Neutrophil (primary cell): Measurements from ENCODE around the gene SLC5A4.

Experiments
- H3K27ac ChIP-seq: fragments of 200-600 bp; sonication (generic); 2 replicates; pipeline ENCODE4 v1.5.1; 2016; ENCODE audit warnings: mild to moderate bottlenecking, moderate library complexity
- H3K27me3 ChIP-seq: fragments of 200-600 bp; sonication (generic); 2 replicates; pipeline ENCODE4 v1.6.0; 2016; ENCODE audit warnings: mild to moderate bottlenecking
- H3K36me3 ChIP-seq: fragments of 200-600 bp; sonication (generic); 2 replicates; pipeline ENCODE4 v1.5.1; 2017
- H3K4me1 ChIP-seq, 2 experiments: fragments of 200-600 bp in 1 of 2; sonication (generic) in 1 of 2; 1 replicate in 1 of 2; 2 replicates in 1 of 2; pipeline versions ENCODE4 v1.5.1 to v1.6.1; 2013 to 2016; ENCODE audit warnings: low read depth in 1 of 2, low read length in 1 of 2, mild to moderate bottlenecking in 1 of 2, moderate library complexity in 1 of 2; ENCODE audit not compliant: control insufficient read depth in 1 of 2, insufficient read depth in 1 of 2
- H3K4me3 ChIP-seq, 2 experiments: fragments of 200-600 bp in 1 of 2; sonication (generic) in 1 of 2; 1 replicate in 1 of 2; 2 replicates in 1 of 2; pipeline ENCODE4 v1.5.1; 2013 to 2016; ENCODE audit warnings: low read depth in 1 of 2, low read length in 1 of 2, mild to moderate bottlenecking in 1 of 2, moderate library complexity in 1 of 2
- H3K9me3 ChIP-seq: fragments of 200-600 bp; sonication (generic); 2 replicates; pipeline ENCODE4 v1.5.1; 2016
- TF ChIP-seq, protein P1 (sequence below): fragments of 200-600 bp; sonication (generic); IDR thresholded peaks from 2 replicates; pipeline ENCODE4 v1.5.1; 2016; ENCODE audit warnings: antibody characterized with exemption

SLC5A4 gene

GRCh38 chr22:32217465-32217864 lies 37.7 kb downstream of the SLC5A4 start:
- TF ChIP-seq, protein P1, sequence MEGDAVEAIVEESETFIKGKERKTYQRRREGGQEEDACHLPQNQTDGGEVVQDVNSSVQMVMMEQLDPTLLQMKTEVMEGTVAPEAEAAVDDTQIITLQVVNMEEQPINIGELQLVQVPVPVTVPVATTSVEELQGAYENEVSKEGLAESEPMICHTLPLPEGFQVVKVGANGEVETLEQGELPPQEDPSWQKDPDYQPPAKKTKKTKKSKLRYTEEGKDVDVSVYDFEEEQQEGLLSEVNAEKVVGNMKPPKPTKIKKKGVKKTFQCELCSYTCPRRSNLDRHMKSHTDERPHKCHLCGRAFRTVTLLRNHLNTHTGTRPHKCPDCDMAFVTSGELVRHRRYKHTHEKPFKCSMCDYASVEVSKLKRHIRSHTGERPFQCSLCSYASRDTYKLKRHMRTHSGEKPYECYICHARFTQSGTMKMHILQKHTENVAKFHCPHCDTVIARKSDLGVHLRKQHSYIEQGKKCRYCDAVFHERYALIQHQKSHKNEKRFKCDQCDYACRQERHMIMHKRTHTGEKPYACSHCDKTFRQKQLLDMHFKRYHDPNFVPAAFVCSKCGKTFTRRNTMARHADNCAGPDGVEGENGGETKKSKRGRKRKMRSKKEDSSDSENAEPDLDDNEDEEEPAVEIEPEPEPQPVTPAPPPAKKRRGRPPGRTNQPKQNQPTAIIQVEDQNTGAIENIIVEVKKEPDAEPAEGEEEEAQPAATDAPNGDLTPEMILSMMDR: no peak
- no peak overlapping the region for H3K27ac ChIP-seq
- no peaks in the 10 kb centered on the region for H3K9me3 ChIP-seq
- H3K27me3 ChIP-seq: peaks cover 2% of the 10 kb centered on the region
- no peaks in the 10 kb centered on the region for H3K36me3 ChIP-seq
- H3K4me1 ChIP-seq: peaks cover 8 to 11% of the 10 kb centered on the region in 2 experiments
- no peak overlapping the region for H3K4me3 ChIP-seq

- Histone ChIP-seq H3K27ac (no peak overlapping the region), H3K4me3 (no peak overlapping the region), H3K4me1 (peaks cover 8 to 11% of the 10 kb centered on the region in 2 experiments), H3K36me3 (no peaks in the 10 kb centered on the region), H3K9me3 (no peaks in the 10 kb centered on the region), H3K27me3 (no peaks in the 10 kb centered on the region)
- TF ChIP-seq, protein P1: no peak
These were observed 38.2 kb downstream of the SLC5A4 start for GRCh38 chr22:32216911-32217310.

GRCh38 chr22:32211011-32211410 lies 44.1 kb downstream of the SLC5A4 start:
- H3K27me3 ChIP-seq: no peaks in the 10 kb centered on the region
- TF ChIP-seq, protein P1: no peak

DNA sequence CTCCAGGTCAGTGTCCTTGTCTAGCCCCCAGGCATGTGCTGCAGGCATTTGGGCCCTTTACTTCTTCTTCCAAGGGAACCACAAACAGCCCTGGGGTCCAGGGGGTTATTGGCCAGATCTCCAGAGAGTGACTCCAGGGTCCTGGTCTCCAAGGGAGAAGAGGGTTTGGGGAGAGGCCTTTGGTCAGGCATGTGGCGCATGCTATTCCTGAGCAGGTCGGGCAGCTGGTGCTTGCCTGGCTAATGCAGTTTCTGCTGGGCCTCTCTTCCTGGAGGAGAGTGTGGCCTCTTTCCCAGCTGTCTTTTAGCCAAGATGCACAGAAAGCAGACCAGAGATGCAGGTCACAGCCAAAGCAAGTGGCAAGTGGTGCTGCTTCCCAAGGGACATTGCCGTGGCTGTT lies 46.5 kb downstream of the SLC5A4 start:
- Histone ChIP-seq H3K27me3 (peaks cover 23% of the 10 kb centered on the region), H3K4me3 (no peak overlapping the region), H3K36me3 (no peaks in the 10 kb centered on the region), H3K27ac (no peak overlapping the region), H3K4me1 (peaks cover 0 to 3% of the 10 kb centered on the region in 2 experiments), H3K9me3 (no peaks in the 10 kb centered on the region)
- TF ChIP-seq, protein P1: no peak

More at GRCh38 chr22:32211011-32211410, 44.1 kb downstream of the SLC5A4 start:
- Histone ChIP-seq H3K4me3 (no peak overlapping the region), H3K9me3 (no peaks in the 10 kb centered on the region), H3K27ac (no peak overlapping the region), H3K36me3 (no peaks in the 10 kb centered on the region), H3K4me1 (no peaks in the 10 kb centered on the region)

DNA sequence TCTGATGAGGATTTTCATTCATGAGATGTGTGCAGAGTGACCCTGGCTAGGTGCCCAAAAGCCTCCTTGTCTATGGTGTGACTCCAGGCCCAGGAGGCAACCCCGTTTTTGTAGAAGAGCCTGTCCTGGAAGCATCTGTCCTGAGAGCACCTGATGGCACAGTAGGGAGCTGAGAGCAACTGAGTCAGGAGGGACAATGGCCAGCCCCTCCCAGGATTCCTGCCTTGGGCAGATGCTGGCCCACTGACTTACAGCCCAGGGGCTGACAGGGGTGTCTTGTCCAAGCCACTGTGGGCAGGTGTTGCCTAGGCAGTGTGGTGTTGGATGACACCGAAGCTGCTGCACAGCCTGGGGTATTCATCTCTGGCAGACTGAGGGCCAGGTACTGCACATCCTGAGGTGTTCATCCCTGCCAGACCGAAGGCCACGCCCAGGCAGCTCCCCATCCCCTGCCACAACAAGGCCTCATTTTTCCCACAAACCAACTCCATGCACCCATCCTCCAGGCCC lies 47.1 kb downstream of the SLC5A4 start:
- Histone ChIP-seq H3K4me3 (no peak overlapping the region), H3K9me3 (no peaks in the 10 kb centered on the region), H3K27me3 (peaks cover 29% of the 10 kb centered on the region), H3K36me3 (no peaks in the 10 kb centered on the region), H3K27ac (no peak overlapping the region), H3K4me1 (peaks cover 6 to 7% of the 10 kb centered on the region in 2 experiments)
- TF ChIP-seq, protein P1: no peak
